Measurements from ENCODE around the gene RNF39.

The RNF39 gene

GRCh38 chr6:30067460-30068139 lies 8.0 kb downstream of the RNF39 start:
- TF ChIP-seq CTCF (conservative IDR thresholded peaks at IDR 0.05; ENCODE audit: low read length): no peak
- TF ChIP-seq EZH2phosphoT487 (IDR thresholded peaks at IDR 0.05; ENCODE audit: borderline replicate concordance): no peak
- H3K9ac ChIP-seq (ENCODE audit: low read depth, low read length, poor library complexity, severe bottlenecking): peak overlapping the region; percentile 84
- H3K9me2 ChIP-seq (replicated peaks; ENCODE audit: low read depth, low read length): no peaks in the 10 kb centered on the region
- no peaks in the 10 kb centered on the region for H3F3A ChIP-seq (ENCODE audit: low read depth)
- H2AFZ ChIP-seq (ENCODE audit: low read length): peak overlapping the region; percentile 79
- peaks cover 39% of the 10 kb centered on the region for H3K79me2 ChIP-seq (ENCODE audit: insufficient read depth, low read length)
- peak overlapping the region; percentile 89 for H3K4me3 ChIP-seq (ENCODE audit: low read length, poor library complexity, severe bottlenecking)
- H3K4me2 ChIP-seq (ENCODE audit: low read depth, low read length, poor library complexity, severe bottlenecking): peak overlapping the region; percentile 95
- H3K4me1 ChIP-seq (ENCODE audit: insufficient read depth, low read length, poor library complexity, severe bottlenecking): peaks cover 34% of the 10 kb centered on the region
- no peaks in the 10 kb centered on the region; the same call in 1 of the 2 replicates for H3K36me3 ChIP-seq (ENCODE audit: insufficient read depth, low read length)
- no peaks in the 10 kb centered on the region for H3K27me3 ChIP-seq (ENCODE audit: insufficient read depth, low read length, poor library complexity, severe bottlenecking)
- peaks cover 8% of the 10 kb centered on the region for H4K20me1 ChIP-seq (ENCODE audit: insufficient read depth, low read length, poor library complexity, severe bottlenecking)
- H3K9me3 ChIP-seq (ENCODE audit: insufficient read depth, low read depth, low read length): no peaks in the 10 kb centered on the region

- no peaks in the 10 kb centered on the region for H3K27me3 ChIP-seq (ENCODE audit: insufficient read depth, low read length, poor library complexity, severe bottlenecking)
- no peaks in the 10 kb centered on the region for H3F3A ChIP-seq (ENCODE audit: low read depth)
- H2AFZ ChIP-seq (ENCODE audit: low read length): peak within 1 kb of the TSS; percentile 79
- H3K9me2 ChIP-seq (replicated peaks; ENCODE audit: low read depth, low read length): no peaks in the 10 kb centered on the region
- peaks cover 39% of the 10 kb centered on the region for H3K4me1 ChIP-seq (ENCODE audit: insufficient read depth, low read length, poor library complexity, severe bottlenecking)
- peaks cover 8% of the 10 kb centered on the region for H4K20me1 ChIP-seq (ENCODE audit: insufficient read depth, low read length, poor library complexity, severe bottlenecking)
- H3K9ac ChIP-seq (ENCODE audit: low read depth, low read length, poor library complexity, severe bottlenecking): peak within 1 kb of the TSS; percentile 84
- TF ChIP-seq CTCF (conservative IDR thresholded peaks at IDR 0.05; ENCODE audit: low read length): no peak
- no peak for TF ChIP-seq EZH2phosphoT487 (IDR thresholded peaks at IDR 0.05; ENCODE audit: borderline replicate concordance)
- no peaks in the 10 kb centered on the region for H3K9me3 ChIP-seq (ENCODE audit: insufficient read depth, low read depth, low read length)
- peak within 1 kb of the TSS; percentile 95 for H3K4me2 ChIP-seq (ENCODE audit: low read depth, low read length, poor library complexity, severe bottlenecking)
- peaks cover 47% of the 10 kb centered on the region for H3K79me2 ChIP-seq (ENCODE audit: insufficient read depth, low read length)
- H3K36me3 ChIP-seq (ENCODE audit: insufficient read depth, low read length): no peaks in the 10 kb centered on the region; the same call in 1 of the 2 replicates
- peak within 1 kb of the TSS; percentile 89 for H3K4me3 ChIP-seq (ENCODE audit: low read length, poor library complexity, severe bottlenecking)
Observed at GRCh38 chr6:30066577-30067459, 8.8 kb downstream of the RNF39 start, which contains the start of gene PPP1R11. PPP1R11 (plus strand) TSS chr6:30067198; CDS start chr6:30067411, 213 bp downstream.

- H3K4me1 ChIP-seq (ENCODE audit: insufficient read depth, low read length, poor library complexity, severe bottlenecking): peaks cover 39% of the 10 kb centered on the region
- H3K4me3 ChIP-seq (ENCODE audit: low read length, poor library complexity, severe bottlenecking): peak overlapping the region; percentile 89
- H3F3A ChIP-seq (ENCODE audit: low read depth): no peaks in the 10 kb centered on the region
- no peaks in the 10 kb centered on the region for H3K9me3 ChIP-seq (ENCODE audit: insufficient read depth, low read depth, low read length)
- H3K36me3 ChIP-seq (ENCODE audit: insufficient read depth, low read length): no peaks in the 10 kb centered on the region; the same call in 1 of the 2 replicates
- peak overlapping the region; percentile 78 for H3K9ac ChIP-seq (ENCODE audit: low read depth, low read length, poor library complexity, severe bottlenecking)
- peaks cover 54% of the 10 kb centered on the region for H3K79me2 ChIP-seq (ENCODE audit: insufficient read depth, low read length)
- H3K4me2 ChIP-seq (ENCODE audit: low read depth, low read length, poor library complexity, severe bottlenecking): peak overlapping the region; percentile 83
- no peaks in the 10 kb centered on the region for H3K27me3 ChIP-seq (ENCODE audit: insufficient read depth, low read length, poor library complexity, severe bottlenecking)
- peaks cover 8% of the 10 kb centered on the region for H4K20me1 ChIP-seq (ENCODE audit: insufficient read depth, low read length, poor library complexity, severe bottlenecking)
- TF ChIP-seq EZH2phosphoT487 (IDR thresholded peaks at IDR 0.05; ENCODE audit: borderline replicate concordance) (no peak), CTCF (conservative IDR thresholded peaks at IDR 0.05; ENCODE audit: low read length) (no peak)
- no peaks in the 10 kb centered on the region for H3K9me2 ChIP-seq (replicated peaks; ENCODE audit: low read depth, low read length)
- H2AFZ ChIP-seq (ENCODE audit: low read length): peak overlapping the region; percentile 75
Observed at GRCh38 chr6:30066082-30066481, 9.5 kb downstream of the RNF39 start.

All from Loucy (cell line).